Right lobe of liver (tissue), 6 donors: ENCODE measurements around the gene LDLRAD1. TPM values are rescaled to one million over a fixed set of nuclear protein-coding genes. Genes with fewer than 3 reads are reported as not detected.

Source experiments
- ATAC-seq, 4 donors: fragments of 200-7000 bp; cut with Tn5 transposase; one replicate each; pipeline ENCODE4 v1.9.1; 2020; ENCODE audit warnings: mild to moderate bottlenecking in 4 of 4, moderate library complexity in 4 of 4
- DNase-seq, 3 donors: peaks; one replicate each; pipeline ENCODE4 v3.0.0-alpha.2; 2020
- H3K27ac ChIP-seq, 3 donors: fragments of 200-600 bp; one replicate each; pipeline ENCODE4 v1.8.0; 2022
- H3K27me3 ChIP-seq, 2 donors: fragments of 200-600 bp; one replicate each; pipeline ENCODE4 v1.8.0; 2022
- H3K36me3 ChIP-seq, 4 donors: fragments of 200-600 bp; sonication (generic) in 1 of 4; one replicate each; pipeline versions ENCODE4 v1.5.1 to v1.8.0; 2017 to 2022; ENCODE audit warnings: control low read depth in 1 of 4
- H3K4me1 ChIP-seq, 4 donors: fragments of 200-600 bp; sonication (generic) in 1 of 4; one replicate each; pipeline versions ENCODE4 v1.5.1 to v1.8.0; 2017 to 2022; ENCODE audit warnings: control low read depth in 1 of 4
- H3K4me3 ChIP-seq, 3 donors: fragments of 200-600 bp; one replicate each; pipeline ENCODE4 v1.8.0; 2022
- H3K9me3 ChIP-seq, 4 donors: fragments of 200-600 bp; sonication (generic) in 1 of 4; one replicate each; pipeline versions ENCODE4 v1.5.1 to v1.8.0; 2017 to 2022; ENCODE audit warnings: control low read depth in 1 of 4
- CTCF ChIP-seq, 4 donors: fragments of 200-600 bp in 3 of 4; fragments of 450-650 bp in 1 of 4; IDR thresholded peaks; one replicate each; pipeline versions ENCODE4 v1.5.1 to v1.8.0; 2016 to 2022; ENCODE audit warnings: antibody characterized with exemption in 4 of 4, mild to moderate bottlenecking in 2 of 4
- POLR2A ChIP-seq: fragments of 450-650 bp; IDR thresholded peaks from one replicate; pipeline ENCODE4 v1.6.1; 2017; ENCODE audit warnings: antibody characterized with exemption, mild to moderate bottlenecking
- WGBS: methylation state at CpG from one replicate; pipeline ENCODE4 v1.1.6; 2018; ENCODE audit warnings: low coverage, low lambda C conversion rate; ENCODE audit not compliant: insufficient coverage; ENCODE audit errors: missing lambda C conversion rate; 5-methylcytosine and 5-hydroxymethylcytosine counted together
- intact Hi-C, 2 donors: fragments of 100-400 bp; cut with DNase I; formaldehyde crosslinking; loops; one replicate each; pipeline versions ENCODE4 v1.11.2 to v1.14.1; 2022
- total RNA-seq, 6 experiments: library from RNA; depleted of rRNA in 2 of 6; stranded (reverse); fragments of >200 nt in 2 of 6; fragmentation: NEBNext Ultra II Directional in 3 of 6; extraction: Animal tissue kit (Norgen Biotek cat#: 25700) in 3 of 6; gene quantifications; one replicate each; pipeline versions ENCODE4 v1.1.0 to v1.2.4, GENCODE V29; 2016 to 2023
- donor health status: DM: no; HTN: yes; CAD: no.
- donor health status: DM: no; HTN: no; CAD: no.
- donor health status: DM: no; HTN: no; CAD: no.
- donor health status: DM: no; HTN: yes; CAD: no.
- donor health status: DM: no; HTN: yes; CAD: no.

LDLRAD1 gene
- total RNA-seq, 6 experiments from 2014 or later = 0.44 to 0.57 TPM; not detected in 4

GRCh38 chr1:54047384-54048305 is 29.7 kb upstream of the LDLRAD1 start:
- WGBS = 65% methylated on average over 5 of the region's 5 CpGs
- no peak for DNase-seq
- Histone ChIP-seq H3K4me3 (no peak overlapping the region), H3K4me1 (peaks cover 0 to 32% (median 11%) of the 10 kb centered on the region in 4 donors), H3K36me3 (peaks cover 0 to 12% (median 3%) of the 10 kb centered on the region in 4 donors), H3K27ac (no peak overlapping the region), H3K9me3 (no peaks in the 10 kb centered on the region), H3K27me3 (no peaks in the 10 kb centered on the region)
- TF ChIP-seq POLR2A = no peak
- TF ChIP-seq CTCF (IDR thresholded peaks at IDR 0.05) = no peak
- no peak for ATAC-seq
- intact Hi-C loops = no loop called here

GRCh38 chr1:54046671-54047383 is 28.8 kb upstream of the LDLRAD1 start:
- no peak for TF ChIP-seq POLR2A
- TF ChIP-seq CTCF (IDR thresholded peaks at IDR 0.05) = no peak
- ATAC-seq (no peak), DNase-seq (no peak)
- WGBS = 78% methylated on average over 7 of the region's 7 CpGs
- no peak overlapping the region for H3K4me3 ChIP-seq
- intact Hi-C loops = no loop called here
- H3K4me1 ChIP-seq = peaks cover 0 to 29% (median 9%) of the 10 kb centered on the region in 4 donors
- no peaks in the 10 kb centered on the region for H3K27me3 ChIP-seq
- H3K36me3 ChIP-seq = peaks cover 5 to 20% (median 10%) of the 10 kb centered on the region in 4 donors
- H3K9me3 ChIP-seq = no peaks in the 10 kb centered on the region
- H3K27ac ChIP-seq = no peak overlapping the region

- Histone ChIP-seq H3K9me3 (no peaks in the 10 kb centered on the region), H3K4me1 (peaks cover 0 to 18% (median 4%) of the 10 kb centered on the region in 4 donors), H3K27me3 (no peaks in the 10 kb centered on the region), H3K36me3 (peaks cover 7 to 32% (median 19%) of the 10 kb centered on the region in 4 donors), H3K4me3 (no peak overlapping the region), H3K27ac (no peak overlapping the region)
- TF ChIP-seq POLR2A (no peak), CTCF (IDR thresholded peaks at IDR 0.05) (no peak)
- intact Hi-C loops = no loop called here
- no peak for ATAC-seq
- DNase-seq = no peak
- WGBS = 86% methylated on average over 2 of the region's 2 CpGs
Observed at GRCh38 chr1:54045496-54045895, 27.5 kb upstream of the LDLRAD1 start.

- Histone ChIP-seq H3K4me3 (no peak overlapping the region), H3K9me3 (no peaks in the 10 kb centered on the region), H3K27ac (no peak overlapping the region), H3K27me3 (no peaks in the 10 kb centered on the region), H3K36me3 (peaks cover 12 to 66% (median 33%) of the 10 kb centered on the region in 4 donors), H3K4me1 (peaks cover 0 to 11% (median 4%) of the 10 kb centered on the region in 4 donors)
- ATAC-seq (no peak), DNase-seq (no peak)
- no peak for TF ChIP-seq POLR2A
- WGBS = 4% methylated on average over 1 of the region's 1 CpG
- intact Hi-C loops = no loop called here
Observed at GRCh38 chr1:54041806-54042205, 23.8 kb upstream of the LDLRAD1 start.

- Histone ChIP-seq H3K4me3 (no peak overlapping the region), H3K4me1 (no peaks in the 10 kb centered on the region), H3K27me3 (no peaks in the 10 kb centered on the region), H3K27ac (no peak overlapping the region), H3K36me3 (peaks cover 12 to 96% (median 37%) of the 10 kb centered on the region in 4 donors), H3K9me3 (no peaks in the 10 kb centered on the region)
- TF ChIP-seq POLR2A = no peak
- TF ChIP-seq CTCF (IDR thresholded peaks at IDR 0.05) = no peak
- intact Hi-C loops = no loop called here
- peak in 1 of 4 donors; percentile 44 for ATAC-seq
- no peak for DNase-seq
Observed at GRCh38 chr1:54037476-54037875, 19.5 kb upstream of the LDLRAD1 start.
